ENCODE results near the gene RAB3GAP1.

DNA sequence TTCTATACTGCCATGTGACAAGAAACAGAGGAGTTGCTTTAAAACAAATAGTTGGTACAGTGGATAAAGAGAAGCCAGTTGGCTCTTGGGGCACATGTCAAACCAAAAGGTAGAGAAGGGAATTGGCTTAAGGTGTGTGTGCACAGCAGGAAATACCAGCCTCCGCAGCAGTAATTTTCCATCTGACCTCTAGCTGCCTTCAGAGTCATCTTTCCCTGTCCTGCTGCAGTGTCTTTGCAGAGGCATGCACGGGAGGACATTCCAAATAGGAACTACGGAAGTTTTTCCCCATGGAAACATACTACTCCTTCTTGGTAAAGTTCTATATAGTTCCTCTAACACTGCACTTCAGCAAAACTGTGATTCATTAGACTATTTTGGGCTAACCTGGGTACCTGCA, 99.5 kb downstream of the RAB3GAP1 start:
- TF ChIP-seq, protein P1, sequence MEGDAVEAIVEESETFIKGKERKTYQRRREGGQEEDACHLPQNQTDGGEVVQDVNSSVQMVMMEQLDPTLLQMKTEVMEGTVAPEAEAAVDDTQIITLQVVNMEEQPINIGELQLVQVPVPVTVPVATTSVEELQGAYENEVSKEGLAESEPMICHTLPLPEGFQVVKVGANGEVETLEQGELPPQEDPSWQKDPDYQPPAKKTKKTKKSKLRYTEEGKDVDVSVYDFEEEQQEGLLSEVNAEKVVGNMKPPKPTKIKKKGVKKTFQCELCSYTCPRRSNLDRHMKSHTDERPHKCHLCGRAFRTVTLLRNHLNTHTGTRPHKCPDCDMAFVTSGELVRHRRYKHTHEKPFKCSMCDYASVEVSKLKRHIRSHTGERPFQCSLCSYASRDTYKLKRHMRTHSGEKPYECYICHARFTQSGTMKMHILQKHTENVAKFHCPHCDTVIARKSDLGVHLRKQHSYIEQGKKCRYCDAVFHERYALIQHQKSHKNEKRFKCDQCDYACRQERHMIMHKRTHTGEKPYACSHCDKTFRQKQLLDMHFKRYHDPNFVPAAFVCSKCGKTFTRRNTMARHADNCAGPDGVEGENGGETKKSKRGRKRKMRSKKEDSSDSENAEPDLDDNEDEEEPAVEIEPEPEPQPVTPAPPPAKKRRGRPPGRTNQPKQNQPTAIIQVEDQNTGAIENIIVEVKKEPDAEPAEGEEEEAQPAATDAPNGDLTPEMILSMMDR (IDR thresholded peaks at IDR 0.05), result no peak
- no peak for TF ChIP-seq POLR2A (IDR thresholded peaks at IDR 0.05)

Measured in adrenal gland (tissue), 5 donors.